ENCODE results near the gene PRKRA. TPM values are rescaled to one million over a fixed set of nuclear protein-coding genes. Genes with fewer than 3 reads are reported as not detected.

The PRKRA gene
- total and polyA plus RNA-seq, 9 of the 15 experiments (the other 6 are each of a cell fraction or from before 2014, with no cell fraction given): 14.1 to 78.1 (median 52.3) TPM

- peak; percentile 77; the same call in 1 of the 2 replicates for TF ChIP-seq HMBOX1 (IDR thresholded peaks at IDR 0.05)
- peak; percentile 86 for TF ChIP-seq JUND (IDR thresholded peaks at IDR 0.05; ENCODE audit: borderline replicate concordance, low read depth, low read length)
- TF ChIP-seq JUND (tag; IDR thresholded peaks at IDR 0.05; ENCODE audit: borderline replicate concordance, low read depth, low read length): peak; percentile 79; the same call in 1 of the 3 replicates
- TF ChIP-seq ZNF707 (CRISPR knock-in tag; conservative IDR thresholded peaks at IDR 0.05): no peak
- TF ChIP-seq SIN3A (IDR thresholded peaks at IDR 0.05; ENCODE audit: borderline replicate concordance in 2 of 2, control insufficient read depth in 1 of 2, low read depth in 2 of 2, low read length in 2 of 2): peak in 1 of 2 experiments; percentile 27; a peak in 1 of 4 replicates
- peak; percentile 22; the same call in 1 of the 2 replicates for TF ChIP-seq ZNF644 (tag; IDR thresholded peaks at IDR 0.05; ENCODE audit: low read depth)
- TF ChIP-seq ZNF717 (CRISPR knock-in tag; IDR thresholded peaks at IDR 0.05): no peak
- no peak for TF ChIP-seq ZNF740 (CRISPR knock-in tag; IDR thresholded peaks at IDR 0.05)
- no peak for TF ChIP-seq ZNF740 (tag; IDR thresholded peaks at IDR 0.05)
- no peak; the same call in 1 of the 2 replicates for TF ChIP-seq TCF3 (CRISPR knock-in tag; IDR thresholded peaks at IDR 0.05)
- TF ChIP-seq SP2 (IDR thresholded peaks at IDR 0.05; ENCODE audit: extremely low read depth, low read depth, low read length, poor library complexity, severe bottlenecking): no peak
- no peak for TF ChIP-seq STAT5B (CRISPR knock-in tag; IDR thresholded peaks at IDR 0.05)
- TF ChIP-seq E2F3 (CRISPR knock-in tag; IDR thresholded peaks at IDR 0.05): peak; percentile 83
- TF ChIP-seq ZFX (CRISPR knock-in tag; IDR thresholded peaks at IDR 0.05): no peak; the same call in 1 of the 2 replicates
- TF ChIP-seq YY1 (IDR thresholded peaks at IDR 0.05; ENCODE audit: borderline replicate concordance in 1 of 3, control insufficient read depth in 1 of 3, extremely low read depth in 1 of 3, insufficient read depth in 3 of 3, insufficient read length in 1 of 3, insufficient replicate concordance in 2 of 3, low read depth in 1 of 3, low read length in 2 of 3): peak in 2 of 3 experiments; percentile 80 to 90
- TF ChIP-seq TAF9B (IDR thresholded peaks at IDR 0.05; ENCODE audit: partially characterized antibody): peak; percentile 43
- no peak for TF ChIP-seq ZNF695 (CRISPR knock-in tag; IDR thresholded peaks at IDR 0.05)
- no peak for TF ChIP-seq SMARCC2 (IDR thresholded peaks at IDR 0.05; ENCODE audit: low read depth)
- TF ChIP-seq ZC3H4 (CRISPR knock-in tag; IDR thresholded peaks at IDR 0.05; ENCODE audit: borderline replicate concordance): no peak
- no peak for TF ChIP-seq FOXP4 (CRISPR knock-in tag; IDR thresholded peaks at IDR 0.05; ENCODE audit: borderline replicate concordance)
- TF ChIP-seq NUFIP1 (IDR thresholded peaks at IDR 0.05; ENCODE audit: partially characterized antibody): no peak
- 0 out of 2 replicates have a peak, but pooled peaks have one; percentile 19 for TF ChIP-seq NR2C1 (IDR thresholded peaks at IDR 0.05)
- TF ChIP-seq NR2C1 (tag; IDR thresholded peaks at IDR 0.05): no peak
Measured at GRCh38 chr2:178414266-178415247, 36.4 kb downstream of the PRKRA start (continued).

Data from K562 (cell line).